Liver (tissue), 9 donors: ENCODE data around the gene SHISAL1. TPM values are rescaled to one million over a fixed set of nuclear protein-coding genes. Genes with fewer than 3 reads are reported as not detected.

Source experiments
- DNase-seq: peaks from one replicate; pipeline ENCODE4 v3.0.0-alpha.2; 2017; ENCODE audit warnings: low spot score
- H3K27ac ChIP-seq, 2 donors: one replicate each; pipeline ENCODE4 v1.7.0; 2013; ENCODE audit warnings: inconsistent platforms in 2 of 2, low read length in 2 of 2, control low read depth in 1 of 2, low read depth in 1 of 2, mild to moderate bottlenecking in 1 of 2
- H3K27me3 ChIP-seq, 4 donors: one replicate each; pipeline versions ENCODE4 v1.6.1 to v1.7.0; 2013; ENCODE audit warnings: low read length in 3 of 4, inconsistent platforms in 1 of 4, mild to moderate bottlenecking in 1 of 4, moderate library complexity in 1 of 4; ENCODE audit not compliant: control insufficient read depth in 4 of 4, insufficient read depth in 4 of 4
- H3K36me3 ChIP-seq, 4 donors: one replicate each; pipeline versions ENCODE4 v1.6.1 to v1.7.0; 2013; ENCODE audit warnings: low read length in 3 of 4, mild to moderate bottlenecking in 3 of 4, low read depth in 1 of 4, moderate library complexity in 1 of 4; ENCODE audit not compliant: control insufficient read depth in 4 of 4, insufficient read depth in 3 of 4
- H3K4me1 ChIP-seq, 4 donors: one replicate each; pipeline versions ENCODE4 v1.6.1 to v1.7.0; 2013; ENCODE audit warnings: low read length in 3 of 4, mild to moderate bottlenecking in 3 of 4, moderate library complexity in 1 of 4; ENCODE audit not compliant: control insufficient read depth in 4 of 4, insufficient read depth in 4 of 4
- H3K4me3 ChIP-seq, 3 donors: one replicate each; pipeline versions ENCODE4 v1.6.1 to v1.7.0; 2013; ENCODE audit warnings: low read length in 3 of 3, control low read depth in 1 of 3, low read depth in 1 of 3, mild to moderate bottlenecking in 1 of 3
- H3K9ac ChIP-seq, 2 donors: one replicate each; pipeline ENCODE4 v1.7.0; 2013; ENCODE audit warnings: low read length in 2 of 2, mild to moderate bottlenecking in 2 of 2, moderate library complexity in 2 of 2, control low read depth in 1 of 2, low read depth in 1 of 2
- H3K9me3 ChIP-seq, 4 donors: one replicate each; pipeline versions ENCODE4 v1.6.1 to v1.7.0; 2013; ENCODE audit warnings: low read length in 3 of 4; ENCODE audit not compliant: control insufficient read depth in 4 of 4
- CTCF ChIP-seq: fragments of 150-350 bp; IDR thresholded peaks from 2 replicates; pipeline ENCODE4 v1.5.1; 2017; ENCODE audit warnings: improper control_type of control experiment, low read depth, low read length; ENCODE audit not compliant: missing input control
- EGR1 ChIP-seq, 2 donors: IDR thresholded peaks; 2 replicates each; pipeline ENCODE4 v1.6.1; 2016 to 2018; ENCODE audit warnings: antibody characterized with exemption in 2 of 2, low read depth in 2 of 2
- FOXA1 ChIP-seq: IDR thresholded peaks from 2 replicates; pipeline ENCODE4 v1.6.1; 2016; ENCODE audit warnings: antibody characterized with exemption
- FOXA2 ChIP-seq: IDR thresholded peaks from 2 replicates; pipeline ENCODE4 v1.6.1; 2016; ENCODE audit warnings: antibody characterized with exemption
- GABPA ChIP-seq, 2 donors: IDR thresholded peaks in 1 of 2; conservative IDR thresholded peaks in 1 of 2; 2 replicates each; pipeline ENCODE4 v1.6.1; 2016; ENCODE audit warnings: antibody characterized with exemption in 2 of 2, mild to moderate bottlenecking in 1 of 2, moderate library complexity in 1 of 2
- HNF4G ChIP-seq: IDR thresholded peaks from 2 replicates; pipeline ENCODE4 v1.6.1; 2016; ENCODE audit warnings: antibody characterized with exemption
- JUND ChIP-seq, 2 donors: IDR thresholded peaks; 2 replicates each; pipeline ENCODE4 v1.6.1; 2016; ENCODE audit warnings: antibody characterized with exemption in 2 of 2
- MAX ChIP-seq: IDR thresholded peaks from 2 replicates; pipeline ENCODE4 v1.6.1; 2016; ENCODE audit warnings: antibody characterized with exemption
- NR2F2 ChIP-seq: IDR thresholded peaks from 2 replicates; pipeline ENCODE4 v1.6.1; 2016; ENCODE audit warnings: antibody characterized with exemption
- RAD21 ChIP-seq, 2 donors: IDR thresholded peaks; 2 replicates each; pipeline ENCODE4 v1.6.1; 2016; ENCODE audit warnings: antibody characterized with exemption in 2 of 2, mild to moderate bottlenecking in 2 of 2
- REST ChIP-seq: IDR thresholded peaks from 2 replicates; pipeline ENCODE4 v1.6.1; 2016; ENCODE audit warnings: antibody characterized with exemption, mild to moderate bottlenecking
- RXRA ChIP-seq, 2 donors: IDR thresholded peaks; 2 replicates each; pipeline ENCODE4 v1.6.1; 2017 to 2018; ENCODE audit warnings: antibody characterized with exemption in 2 of 2, mild to moderate bottlenecking in 1 of 2
- SP1 ChIP-seq: IDR thresholded peaks from 2 replicates; pipeline ENCODE4 v1.6.1; 2018; ENCODE audit warnings: antibody characterized with exemption, mild to moderate bottlenecking
- TAF1 ChIP-seq: conservative IDR thresholded peaks from 2 replicates; pipeline ENCODE4 v1.6.1; 2016; ENCODE audit warnings: antibody characterized with exemption, mild to moderate bottlenecking
- YY1 ChIP-seq: IDR thresholded peaks from 2 replicates; pipeline ENCODE4 v1.6.1; 2016; ENCODE audit warnings: antibody characterized with exemption, mild to moderate bottlenecking
- ZBTB33 ChIP-seq: IDR thresholded peaks from 2 replicates; pipeline ENCODE4 v1.6.1; 2016; ENCODE audit warnings: antibody characterized with exemption
- WGBS: extraction: QIAGEN DNeasy Blood & Tissue Kit; methylation state at CpG from one replicate; pipeline ENCODE4 v1.1.7; 2013; 5-methylcytosine and 5-hydroxymethylcytosine counted together
- polyA plus RNA-seq, 2 donors: library from polyadenylated mRNA; stranded (reverse) in 1 of 2; unstranded in 1 of 2; fragments of 200-250 nt in 1 of 2; fragments of >200 nt in 1 of 2; fragmentation: Nextera tagmentation in 1 of 2; extraction: Ambion mirVana in 1 of 2; gene quantifications; one replicate each; pipeline versions ENCODE4 v1.2.1 to v1.2.3, GENCODE V29; 2013 to 2015
- total RNA-seq, 2 donors: library from RNA; depleted of rRNA; stranded (reverse); fragments of >200 nt; gene quantifications; one replicate each; pipeline ENCODE4 v1.2.3, GENCODE V29; 2014
- donor health status: healthy.
- donor health status: healthy.
- donor health status: healthy.
- donor health status: healthy.
- donor health status: healthy.

Gene SHISAL1
- total and polyA plus RNA-seq, 4 donors: 0.07 to 0.17 (median 0.13) TPM

- TF ChIP-seq ZBTB33 (no peak), HNF4G (no peak), JUND (IDR thresholded peaks at IDR 0.05) (no peak), FOXA2 (no peak), RXRA (IDR thresholded peaks at IDR 0.05) (no peak), MAX (no peak)
Observed at GRCh38 chr22:44347080-44347479, 34.3 kb upstream of the SHISAL1 start (continued).

GRCh38 chr22:44345872-44346271, 33.1 kb upstream of the SHISAL1 start:
- no peaks in the 10 kb centered on the region for H3K9me3 ChIP-seq
- WGBS: 80% methylated on average over 3 of the region's 3 CpGs
- TF ChIP-seq SP1: no peak
- TF ChIP-seq YY1: no peak
- no peak for TF ChIP-seq NR2F2
- no peak for TF ChIP-seq HNF4G
- TF ChIP-seq REST: no peak
- no peak for TF ChIP-seq EGR1 (IDR thresholded peaks at IDR 0.05; ENCODE audit: low read depth in 2 of 2)
- no peak for TF ChIP-seq FOXA1
- no peak for TF ChIP-seq RAD21 (IDR thresholded peaks at IDR 0.05)
- TF ChIP-seq CTCF: no peak

GRCh38 chr22:44344407-44344806, 31.7 kb upstream of the SHISAL1 start:
- Histone ChIP-seq H3K36me3 (no peaks in the 10 kb centered on the region), H3K4me3 (no peak overlapping the region), H3K27me3 (peaks cover 0 to 3% (median 0%) of the 10 kb centered on the region in 4 donors), H3K9me3 (no peaks in the 10 kb centered on the region), H3K4me1 (peaks cover 0 to 3% (median 0%) of the 10 kb centered on the region in 4 donors), H3K9ac (no peak overlapping the region), H3K27ac (no peak overlapping the region)
- WGBS: 71% methylated on average over 11 of the region's 11 CpGs
- DNase-seq: no peak
- TF ChIP-seq NR2F2 (no peak), TAF1 (no peak), REST (no peak), GABPA (IDR thresholded peaks at IDR 0.05 in 1 of 2, conservative IDR thresholded peaks at IDR 0.05 in 1 of 2) (no peak), EGR1 (IDR thresholded peaks at IDR 0.05; ENCODE audit: low read depth in 2 of 2) (no peak), ZBTB33 (no peak), FOXA2 (no peak), MAX (no peak), SP1 (no peak), RXRA (IDR thresholded peaks at IDR 0.05) (no peak), FOXA1 (no peak)

More at GRCh38 chr22:44345872-44346271, 33.1 kb upstream of the SHISAL1 start:
- Histone ChIP-seq H3K36me3 (no peaks in the 10 kb centered on the region), H3K4me3 (no peak overlapping the region), H3K27ac (no peak overlapping the region), H3K4me1 (peaks cover 0 to 3% (median 0%) of the 10 kb centered on the region in 4 donors), H3K9ac (no peak overlapping the region), H3K27me3 (peaks cover 0 to 3% (median 0%) of the 10 kb centered on the region in 4 donors)
- DNase-seq: no peak
